SK-N-SH treated with all-trans-retinoic acid at 6 μM for 48 hours (cell line): Measurements from ENCODE around the gene TIAM2.

Experiments used
- ATAC-seq: fragments of 200-7000 bp; cut with Tn5 transposase; 3 replicates; pipeline ENCODE4 v1.9.1; 2020; ENCODE audit warnings: mild to moderate bottlenecking, moderate library complexity
- BACH2 ChIP-seq: fragments of 250-450 bp; sonication (Bioruptor Pico); IDR thresholded peaks from 2 replicates; pipeline ENCODE4 v1.9.0; 2021; ENCODE audit warnings: mild to moderate bottlenecking, borderline replicate concordance
- CREB5 ChIP-seq: fragments of 250-450 bp; sonication (Bioruptor Pico); IDR thresholded peaks from 2 replicates; pipeline ENCODE4 v1.5.1; 2020; ENCODE audit warnings: low read depth, mild to moderate bottlenecking, moderate library complexity
- CSDC2 ChIP-seq: fragments of 250-450 bp; sonication (Bioruptor Pico); IDR thresholded peaks from 2 replicates; pipeline ENCODE4 v1.5.0; 2020; ENCODE audit warnings: mild to moderate bottlenecking, moderate library complexity
- ESRRG ChIP-seq: fragments of 250-450 bp; sonication (Bioruptor Pico); IDR thresholded peaks from 2 replicates; pipeline ENCODE4 v1.6.1; 2021; ENCODE audit warnings: mild to moderate bottlenecking
- GLIS3 ChIP-seq: fragments of 250-450 bp; sonication (Bioruptor Pico); IDR thresholded peaks from 2 replicates; pipeline ENCODE4 v1.5.0; 2020; ENCODE audit warnings: mild to moderate bottlenecking, moderate library complexity
- ISL1 ChIP-seq: fragments of 250-450 bp; sonication (Bioruptor Pico); IDR thresholded peaks from 2 replicates; pipeline ENCODE4 v2.1.2; 2022; ENCODE audit warnings: mild to moderate bottlenecking, moderate library complexity
- OSR1 ChIP-seq: fragments of 250-450 bp; sonication (Bioruptor Pico); IDR thresholded peaks from 2 replicates; pipeline ENCODE4 v1.8.0; 2022; ENCODE audit warnings: moderate library complexity, mild to moderate bottlenecking, inconsistent platforms
- PATZ1 ChIP-seq: fragments of 250-450 bp; sonication (Bioruptor Pico); IDR thresholded peaks from 2 replicates; pipeline ENCODE4 v1.8.0; 2020; ENCODE audit warnings: mild to moderate bottlenecking, moderate library complexity, borderline replicate concordance
- PPARA ChIP-seq: fragments of 250-450 bp; sonication (Bioruptor Pico); IDR thresholded peaks from 2 replicates; pipeline ENCODE4 v1.5.0; 2020; ENCODE audit warnings: mild to moderate bottlenecking, borderline replicate concordance
- RARB ChIP-seq: fragments of 250-450 bp; sonication (Bioruptor Pico); IDR thresholded peaks from 2 replicates; pipeline ENCODE4 v1.8.0; 2021; ENCODE audit warnings: mild to moderate bottlenecking, moderate library complexity
- SNAI2 ChIP-seq: fragments of 250-450 bp; sonication (Bioruptor Pico); IDR thresholded peaks from 2 replicates; pipeline ENCODE4 v1.5.0; 2020; ENCODE audit warnings: mild to moderate bottlenecking, moderate library complexity
- TCF4 ChIP-seq: fragments of 250-450 bp; sonication (Bioruptor Pico); IDR thresholded peaks from 2 replicates; pipeline ENCODE4 v1.8.0; 2021; ENCODE audit warnings: mild to moderate bottlenecking, moderate library complexity, borderline replicate concordance
- TSHZ2 ChIP-seq: fragments of 250-450 bp; sonication (Bioruptor Pico); IDR thresholded peaks from 2 replicates; pipeline ENCODE4 v1.5.0; 2020; ENCODE audit warnings: mild to moderate bottlenecking, moderate library complexity
- ZC3H10 ChIP-seq: fragments of 250-450 bp; sonication (Bioruptor Pico); IDR thresholded peaks from 2 replicates; pipeline ENCODE4 v1.5.1; 2021; ENCODE audit warnings: mild to moderate bottlenecking, moderate library complexity
- ZFP3 ChIP-seq: fragments of 250-450 bp; sonication (Bioruptor Pico); IDR thresholded peaks from 2 replicates; pipeline ENCODE4 v1.5.0; 2020; ENCODE audit warnings: mild to moderate bottlenecking, moderate library complexity
- ZFP30 ChIP-seq: fragments of 450-650 bp; formaldehyde crosslinking; IDR thresholded peaks from 2 replicates; pipeline ENCODE4 v1.5.0; 2022; ENCODE audit warnings: mild to moderate bottlenecking, moderate library complexity
- ZNF565 ChIP-seq: fragments of 450-650 bp; formaldehyde crosslinking; conservative IDR thresholded peaks from 2 replicates; pipeline ENCODE4 v1.5.0; 2020; ENCODE audit warnings: low read depth, mild to moderate bottlenecking, moderate library complexity
- ZNF70 ChIP-seq: fragments of 450-650 bp; formaldehyde crosslinking; IDR thresholded peaks from 2 replicates; pipeline ENCODE4 v1.5.0; 2020; ENCODE audit warnings: mild to moderate bottlenecking, moderate library complexity
- ZNF8 ChIP-seq: fragments of 450-650 bp; formaldehyde crosslinking; IDR thresholded peaks from 2 replicates; pipeline ENCODE4 v1.5.0; 2020; ENCODE audit warnings: mild to moderate bottlenecking, moderate library complexity

TIAM2 gene

GRCh38 chr6:155150967-155151671 is 156.0 kb downstream of the TIAM2 start:
- no peak for ATAC-seq
- TF ChIP-seq ZNF8 (CRISPR knock-in tag) (no peak), OSR1 (CRISPR knock-in tag) (no peak), BACH2 (CRISPR knock-in tag) (no peak), ZNF70 (CRISPR knock-in tag) (no peak), PPARA (CRISPR knock-in tag) (no peak), GLIS3 (CRISPR knock-in tag) (no peak), CSDC2 (no peak), TSHZ2 (CRISPR knock-in tag) (no peak), ZFP3 (CRISPR knock-in tag) (no peak), ZFP30 (CRISPR knock-in tag) (no peak), ZC3H10 (CRISPR knock-in tag) (no peak), CREB5 (CRISPR knock-in tag) (no peak), TCF4 (CRISPR knock-in tag) (no peak)

- no peak; the same call in 2 of the 3 replicates for ATAC-seq
- 0 out of 2 replicates have a peak, but pooled peaks have one; percentile 46 for TF ChIP-seq ZNF70 (CRISPR knock-in tag)
- TF ChIP-seq SNAI2 = no peak
- TF ChIP-seq PATZ1 (CRISPR knock-in tag) = no peak
- TF ChIP-seq ESRRG (CRISPR knock-in tag) = no peak
- TF ChIP-seq, all 23 proteins: peak for 1
Measured at GRCh38 chr6:155152211-155153076, 157.3 kb downstream of the TIAM2 start.

GRCh38 chr6:155154158-155154830 is 159.2 kb downstream of the TIAM2 start:
- peak; percentile 79 for ATAC-seq
- TF ChIP-seq GLIS3 (CRISPR knock-in tag) = no peak
- peak; percentile 70; the same call in 1 of the 2 replicates for TF ChIP-seq ZFP3 (CRISPR knock-in tag)
- TF ChIP-seq ZNF565 (CRISPR knock-in tag) = no peak
- peak; percentile 86 for TF ChIP-seq ZNF70 (CRISPR knock-in tag)
- peak; percentile 85 for TF ChIP-seq CREB5 (CRISPR knock-in tag)
- TF ChIP-seq TSHZ2 (CRISPR knock-in tag) = peak; percentile 72
- TF ChIP-seq ISL1 (CRISPR knock-in tag) = peak; percentile 60; the same call in 1 of the 2 replicates
- TF ChIP-seq RARB (CRISPR knock-in tag) = no peak
- TF ChIP-seq ZNF8 (CRISPR knock-in tag) = peak; percentile 17; the same call in 1 of the 2 replicates
- peak; percentile 70; the same call in 1 of the 2 replicates for TF ChIP-seq TCF4 (CRISPR knock-in tag)
- TF ChIP-seq PATZ1 (CRISPR knock-in tag) = no peak; the same call in 1 of the 2 replicates
- TF ChIP-seq, all 23 proteins: peak for 7
